ENCODE results near the gene SH3TC1.

DNA sequence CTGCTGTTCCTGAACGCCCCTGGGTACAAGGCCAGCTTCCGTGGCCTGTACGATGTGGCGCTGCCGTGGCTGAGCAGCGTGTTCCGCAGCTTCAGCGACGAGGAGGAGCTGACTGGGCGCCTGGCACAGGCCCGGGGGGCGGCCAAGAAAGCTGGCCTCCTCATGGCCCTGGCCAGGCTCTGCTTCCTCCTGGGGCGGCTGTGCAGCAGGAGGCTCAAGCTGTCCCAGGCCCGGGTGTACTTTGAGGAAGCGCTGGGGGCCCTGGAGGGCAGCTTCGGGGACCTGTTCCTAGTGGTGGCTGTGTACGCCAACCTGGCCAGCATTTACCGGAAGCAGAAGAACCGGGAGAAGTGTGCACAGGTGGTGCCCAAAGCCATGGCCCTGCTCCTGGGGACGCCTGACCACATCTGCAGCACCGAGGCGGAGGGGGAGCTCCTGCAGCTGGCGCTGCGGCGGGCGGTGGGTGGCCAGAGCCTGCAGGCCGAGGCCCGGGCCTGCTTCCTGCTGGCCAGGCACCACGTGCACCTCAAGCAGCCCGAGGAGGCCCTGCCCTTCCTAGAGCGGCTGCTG is 28.2 kb downstream of the SH3TC1 start:
- TF ChIP-seq, protein P1, sequence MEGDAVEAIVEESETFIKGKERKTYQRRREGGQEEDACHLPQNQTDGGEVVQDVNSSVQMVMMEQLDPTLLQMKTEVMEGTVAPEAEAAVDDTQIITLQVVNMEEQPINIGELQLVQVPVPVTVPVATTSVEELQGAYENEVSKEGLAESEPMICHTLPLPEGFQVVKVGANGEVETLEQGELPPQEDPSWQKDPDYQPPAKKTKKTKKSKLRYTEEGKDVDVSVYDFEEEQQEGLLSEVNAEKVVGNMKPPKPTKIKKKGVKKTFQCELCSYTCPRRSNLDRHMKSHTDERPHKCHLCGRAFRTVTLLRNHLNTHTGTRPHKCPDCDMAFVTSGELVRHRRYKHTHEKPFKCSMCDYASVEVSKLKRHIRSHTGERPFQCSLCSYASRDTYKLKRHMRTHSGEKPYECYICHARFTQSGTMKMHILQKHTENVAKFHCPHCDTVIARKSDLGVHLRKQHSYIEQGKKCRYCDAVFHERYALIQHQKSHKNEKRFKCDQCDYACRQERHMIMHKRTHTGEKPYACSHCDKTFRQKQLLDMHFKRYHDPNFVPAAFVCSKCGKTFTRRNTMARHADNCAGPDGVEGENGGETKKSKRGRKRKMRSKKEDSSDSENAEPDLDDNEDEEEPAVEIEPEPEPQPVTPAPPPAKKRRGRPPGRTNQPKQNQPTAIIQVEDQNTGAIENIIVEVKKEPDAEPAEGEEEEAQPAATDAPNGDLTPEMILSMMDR (IDR thresholded peaks at IDR 0.05), result no peak
- TF ChIP-seq POLR2A (IDR thresholded peaks at IDR 0.05), result no peak
